Measurements from ENCODE around the gene SHC3.

GRCh38 chr9:89046832-89047231 is 131.8 kb downstream of the SHC3 start:
- no peak for TF ChIP-seq GATA3 (IDR thresholded peaks at IDR 0.05; ENCODE audit: low read depth, low read length)
- TF ChIP-seq GATA2 (IDR thresholded peaks at IDR 0.05; ENCODE audit: low read depth, low read length), result no peak
